Adrenal gland (tissue), 12 donors: ENCODE data around the gene C2CD2L. TPM values are rescaled to one million over a fixed set of nuclear protein-coding genes. Genes with fewer than 3 reads are reported as not detected.

Source experiments
- DNase-seq, 7 donors: peaks; one replicate each; pipeline ENCODE4 v3.0.0-alpha.2; 2019 to 2020
- H3K27ac ChIP-seq, 5 donors: fragments of 200-600 bp; sonication (generic) in 4 of 5; 1 replicate in 3 of 5; 2 replicates in 2 of 5; pipeline versions ENCODE4 v1.5.1 to v1.8.0; 2016 to 2020; ENCODE audit warnings: mild to moderate bottlenecking in 1 of 5
- H3K27me3 ChIP-seq: fragments of 200-600 bp; 2 replicates; pipeline ENCODE4 v1.8.0; 2021
- H3K36me3 ChIP-seq, 2 donors: fragments of 200-600 bp; replicated peaks in 1 of 2; 1 replicate in 1 of 2; 2 replicates in 1 of 2; pipeline versions ENCODE4 v1.5.1 to v1.8.0; 2018 to 2022
- H3K4me1 ChIP-seq, 2 donors: fragments of 200-600 bp; replicated peaks in 1 of 2; 1 replicate in 1 of 2; 2 replicates in 1 of 2; pipeline versions ENCODE4 v1.5.1 to v1.8.0; 2018 to 2021
- H3K4me3 ChIP-seq, 4 donors: fragments of 200-600 bp; sonication (generic) in 3 of 4; one replicate each; pipeline ENCODE4 v1.5.1; 2016 to 2018
- H3K9me3 ChIP-seq, 3 donors: fragments of 200-600 bp; sonication (generic) in 1 of 3; replicated peaks in 1 of 3; 1 replicate in 2 of 3; 2 replicates in 1 of 3; pipeline versions ENCODE4 v1.5.1 to v1.8.0; 2016 to 2021
- POLR2A ChIP-seq, 2 donors: fragments of 450-650 bp; IDR thresholded peaks; one replicate each; pipeline ENCODE4 v1.6.1; 2017; ENCODE audit warnings: antibody characterized with exemption in 2 of 2, mild to moderate bottlenecking in 2 of 2, moderate library complexity in 1 of 2
- WGBS, 4 donors: extraction: QIAGEN DNeasy Blood & Tissue Kit in 2 of 4; methylation state at CpG; one replicate each; pipeline versions ENCODE4 v1.1.5 to v1.1.7; 2013 to 2017; 5-methylcytosine and 5-hydroxymethylcytosine counted together
- intact Hi-C, 2 donors: fragments of 100-400 bp; cut with DNase I; formaldehyde crosslinking; loops; one replicate each; pipeline versions ENCODE4 v1.14.1 to v1.15.0; 2022 to 2023
- polyA plus RNA-seq, 3 donors: library from polyadenylated mRNA; stranded (reverse); fragments of 200-250 nt in 2 of 3; fragments of 350-450 nt in 1 of 3; fragmentation: Illumina TruSeq in 1 of 3; extraction: RNeasy Lipid Tissue Mini Kit (QIAGEN cat#74804) in 1 of 3; gene quantifications; one replicate each; pipeline ENCODE4 v1.2.3, GENCODE V29; 2013 to 2014
- total RNA-seq, 9 donors: library from RNA; depleted of rRNA in 4 of 9; stranded (reverse); fragments of >200 nt in 4 of 9; fragments of 120-200 nt in 1 of 9; fragmentation: NEBNext Ultra II Directional in 1 of 9; extraction: Animal tissue kit (Norgen Biotek cat#: 25700) in 1 of 9; gene quantifications; one replicate each; pipeline versions ENCODE4 v1.1.0 to v1.2.4, GENCODE V29; 2013 to 2023
- TF ChIP-seq, protein P1 (sequence below), 6 experiments: fragments of 450-650 bp in 4 of 6; fragments of 200-600 bp in 2 of 6; sonication (generic) in 1 of 6; IDR thresholded peaks; 1 replicate in 5 of 6; 2 replicates in 1 of 6; pipeline versions ENCODE4 v1.5.1 to v1.8.0; 2016 to 2021; ENCODE audit warnings: antibody characterized with exemption in 6 of 6, mild to moderate bottlenecking in 2 of 6, moderate library complexity in 1 of 6
- donor health status: healthy with polysubstance abuse.
- donor health status: Bipolar disorder and iron deficiency.
- donor health status: DM: yes; HTN: yes; CAD: no.
- donor health status: DM: no; HTN: no; CAD: no.
- donor health status: DM: no; HTN: no; CAD: no.
- donor health status: DM: yes; HTN: yes; CAD: no.

The C2CD2L gene
- total and polyA plus RNA-seq, 12 donors, result 4.5 to 15.8 (median 11.1) TPM

DNA sequence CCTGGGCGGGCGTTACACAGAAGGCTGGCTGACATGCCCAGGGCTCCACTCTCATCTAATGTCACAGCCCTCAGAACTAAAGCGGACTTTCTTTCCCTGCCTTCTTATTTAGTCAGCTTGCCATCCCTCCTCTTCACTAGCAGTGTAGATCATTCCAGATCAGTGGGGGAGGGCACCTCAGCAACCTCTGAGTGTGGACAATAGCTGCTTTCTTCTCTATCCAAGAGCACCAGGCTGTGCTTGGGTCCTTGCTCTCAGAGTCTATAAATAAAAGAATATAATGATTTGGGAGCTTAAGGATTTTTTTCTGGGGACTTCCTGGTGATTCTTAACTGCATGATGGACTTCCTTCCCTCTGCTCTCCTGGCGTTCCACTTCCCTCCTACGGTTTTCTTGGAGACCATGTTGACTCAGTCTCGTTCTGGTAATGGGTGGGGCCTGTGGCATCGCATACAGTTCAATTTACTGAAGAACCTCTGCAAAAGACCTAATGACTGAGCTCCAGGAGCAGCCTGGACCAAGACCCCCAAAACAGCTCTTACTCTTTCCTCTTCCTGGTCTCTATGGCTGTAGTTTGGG lies 25.4 kb upstream of the C2CD2L start:
- no peak for DNase-seq
- H3K27me3 ChIP-seq, result no peaks in the 10 kb centered on the region
- intact Hi-C loops, result no loop called here
- H3K36me3 ChIP-seq, result peaks cover 0 to 59% of the 10 kb centered on the region in 2 donors
- 74 to 75% (median 75%) methylated on average over 7 of the region's 7 CpGs for WGBS, 4 donors
- TF ChIP-seq, protein P1, sequence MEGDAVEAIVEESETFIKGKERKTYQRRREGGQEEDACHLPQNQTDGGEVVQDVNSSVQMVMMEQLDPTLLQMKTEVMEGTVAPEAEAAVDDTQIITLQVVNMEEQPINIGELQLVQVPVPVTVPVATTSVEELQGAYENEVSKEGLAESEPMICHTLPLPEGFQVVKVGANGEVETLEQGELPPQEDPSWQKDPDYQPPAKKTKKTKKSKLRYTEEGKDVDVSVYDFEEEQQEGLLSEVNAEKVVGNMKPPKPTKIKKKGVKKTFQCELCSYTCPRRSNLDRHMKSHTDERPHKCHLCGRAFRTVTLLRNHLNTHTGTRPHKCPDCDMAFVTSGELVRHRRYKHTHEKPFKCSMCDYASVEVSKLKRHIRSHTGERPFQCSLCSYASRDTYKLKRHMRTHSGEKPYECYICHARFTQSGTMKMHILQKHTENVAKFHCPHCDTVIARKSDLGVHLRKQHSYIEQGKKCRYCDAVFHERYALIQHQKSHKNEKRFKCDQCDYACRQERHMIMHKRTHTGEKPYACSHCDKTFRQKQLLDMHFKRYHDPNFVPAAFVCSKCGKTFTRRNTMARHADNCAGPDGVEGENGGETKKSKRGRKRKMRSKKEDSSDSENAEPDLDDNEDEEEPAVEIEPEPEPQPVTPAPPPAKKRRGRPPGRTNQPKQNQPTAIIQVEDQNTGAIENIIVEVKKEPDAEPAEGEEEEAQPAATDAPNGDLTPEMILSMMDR (IDR thresholded peaks at IDR 0.05), result no peak
- no peak for TF ChIP-seq POLR2A (IDR thresholded peaks at IDR 0.05)
- H3K9me3 ChIP-seq, result no peaks in the 10 kb centered on the region
- H3K27ac ChIP-seq, result no peak overlapping the region
- H3K4me1 ChIP-seq, result peaks cover 6 to 14% of the 10 kb centered on the region in 2 donors
- H3K4me3 ChIP-seq, result no peak overlapping the region

DNA sequence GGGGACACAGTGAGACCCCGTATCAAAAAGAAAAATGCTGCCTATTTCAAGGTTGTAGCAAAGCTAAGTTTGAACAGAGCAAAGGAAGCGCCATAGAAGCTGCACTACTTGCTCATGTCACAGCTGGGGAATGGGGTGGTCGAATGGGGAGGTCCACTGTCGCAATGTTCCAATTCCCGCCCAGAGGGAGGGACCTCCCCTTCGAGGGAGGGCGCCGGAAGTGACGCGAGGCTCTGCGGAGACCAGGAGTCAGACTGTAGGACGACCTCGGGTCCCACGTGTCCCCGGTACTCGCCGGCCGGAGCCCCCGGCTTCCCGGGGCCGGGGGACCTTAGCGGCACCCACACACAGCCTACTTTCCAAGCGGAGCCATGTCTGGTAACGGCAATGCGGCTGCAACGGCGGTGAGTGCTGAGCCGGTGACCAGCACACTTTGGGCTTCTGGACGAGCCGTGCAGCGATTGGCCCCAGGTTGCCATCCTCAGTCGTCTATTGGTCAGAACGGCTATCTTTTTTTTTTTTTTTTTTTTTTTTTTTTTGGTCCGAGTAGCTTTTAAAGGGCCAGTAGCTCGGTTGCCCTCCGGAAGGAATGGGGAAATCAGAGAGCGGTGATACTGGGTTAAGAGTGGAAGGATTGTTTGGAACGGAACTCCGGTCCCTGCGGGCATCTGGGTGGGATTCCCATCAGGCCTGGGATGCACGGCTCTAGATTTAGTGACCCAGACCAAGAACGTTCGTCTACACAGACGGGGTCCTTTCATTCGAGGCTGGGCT lies 22.3 kb upstream of the C2CD2L start, which contains the start of gene HMBS:
Gene HMBS, plus strand, starts transcription at position 219 of the 774 bp plus-strand sequence. Its CDS starts 153 bp downstream, at position 372.
- intact Hi-C loops, result no loop called here
- TF ChIP-seq POLR2A (IDR thresholded peaks at IDR 0.05), result peak in 1 of 2 donors; percentile 69
- TF ChIP-seq, protein P1 (IDR thresholded peaks at IDR 0.05), result no peak

DNA sequence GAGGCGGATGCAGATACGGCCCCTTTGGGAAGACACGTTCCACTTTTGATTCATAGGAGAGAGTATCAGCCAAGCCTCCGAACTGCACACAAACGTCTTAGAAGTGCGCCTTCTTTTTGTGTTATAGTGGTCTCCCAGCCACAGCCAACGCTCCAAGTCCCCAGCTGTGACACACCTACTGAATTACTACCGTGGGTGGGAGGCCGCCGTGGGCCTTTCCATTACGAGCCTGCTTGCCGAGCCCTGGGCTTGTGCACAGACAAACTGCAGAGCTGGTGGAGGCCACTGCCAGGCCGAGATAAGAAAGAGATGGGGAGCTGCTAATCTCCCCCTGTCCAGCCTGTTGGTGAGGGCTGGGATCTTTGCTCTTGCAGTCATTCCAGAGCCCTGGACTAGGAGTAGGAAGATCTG lies 21.7 kb upstream of the C2CD2L start:
- DNase-seq, result peak in 1 of 7 donors; percentile 32
- Histone ChIP-seq H3K36me3 (peaks cover 0 to 22% of the 10 kb centered on the region in 2 donors), H3K27ac (peak overlapping the region; percentile 20 to 98 (median 84)), H3K4me1 (peaks cover 6 to 14% of the 10 kb centered on the region in 2 donors), H3K27me3 (no peaks in the 10 kb centered on the region), H3K9me3 (no peaks in the 10 kb centered on the region), H3K4me3 (peak overlapping the region in 3 of 4 donors; percentile 75 to 84 (median 76))
- 0 to 2% (median 1%) methylated on average over 9 to 13 of the region's 13 CpGs for WGBS, 4 donors
- no peak for TF ChIP-seq POLR2A (IDR thresholded peaks at IDR 0.05)
- TF ChIP-seq, protein P1 (IDR thresholded peaks at IDR 0.05), result no peak
- intact Hi-C loops, result no loop called here

More for the DNA sequence above, 22.3 kb upstream of the C2CD2L start, which contains the start of gene HMBS:
- peak within 1 kb of the TSS in 3 of 4 donors; percentile 75 to 84 (median 76) for H3K4me3 ChIP-seq
- H3K9me3 ChIP-seq, result no peaks in the 10 kb centered on the region
- H3K36me3 ChIP-seq, result peaks cover 0 to 28% of the 10 kb centered on the region in 2 donors
- peaks cover 6 to 14% of the 10 kb centered on the region in 2 donors for H3K4me1 ChIP-seq
- H3K27me3 ChIP-seq, result no peaks in the 10 kb centered on the region
- H3K27ac ChIP-seq, result peak within 1 kb of the TSS; percentile 79 to 98 (median 84)
- 0 to 2% (median 1%) methylated on average over 28 to 45 of the region's 45 CpGs for WGBS, 4 donors
- DNase-seq, result peak; percentile 89 to 97 (median 95)

DNA sequence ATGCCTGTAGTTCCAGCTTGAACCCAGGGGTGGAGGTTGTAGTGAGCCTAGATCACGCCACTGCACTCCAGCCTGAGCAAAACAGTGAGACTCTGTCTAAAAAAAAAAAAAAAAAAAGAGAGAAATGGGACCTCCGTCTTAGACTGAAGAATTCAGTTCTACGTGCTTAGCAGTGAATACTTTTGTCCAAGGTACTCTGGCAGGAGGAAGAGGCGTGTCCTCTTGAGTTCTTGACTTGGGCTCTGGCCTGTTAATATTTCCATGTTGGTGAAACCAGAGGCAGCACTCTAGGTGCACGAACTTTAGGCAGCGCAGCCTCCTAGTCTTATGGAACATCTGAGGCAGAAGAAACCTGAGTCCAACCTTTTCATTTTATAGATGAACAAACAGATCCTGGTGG lies 20.0 kb upstream of the C2CD2L start:
- intact Hi-C loops, result no loop called here
- H3K36me3 ChIP-seq, result peaks cover 0 to 6% of the 10 kb centered on the region in 2 donors
- 79 to 90% (median 90%) methylated on average over 6 of the region's 6 CpGs for WGBS, 4 donors
- DNase-seq, result no peak
- H3K9me3 ChIP-seq, result no peaks in the 10 kb centered on the region
- TF ChIP-seq, protein P1 (IDR thresholded peaks at IDR 0.05), result no peak
- no peak for TF ChIP-seq POLR2A (IDR thresholded peaks at IDR 0.05)
- no peak overlapping the region for H3K4me3 ChIP-seq
- no peaks in the 10 kb centered on the region for H3K27me3 ChIP-seq
- no peak overlapping the region for H3K27ac ChIP-seq
- H3K4me1 ChIP-seq, result peaks cover 6 to 14% of the 10 kb centered on the region in 2 donors
